Lung (tissue), 12 donors: ENCODE data around the gene INPP4B. TPM values are rescaled to one million over a fixed set of nuclear protein-coding genes. Genes with fewer than 3 reads are reported as not detected.

Experiments
- ATAC-seq: fragments of 200-7000 bp; cut with Tn5 transposase; one replicate; pipeline ENCODE4 v1.9.1; 2020; ENCODE audit warnings: moderate number of reproducible peaks; ENCODE audit not compliant: insufficient read depth, low FRiP score
- DNase-seq, 3 donors: peaks; one replicate each; pipeline ENCODE4 v3.0.0-alpha.2; 2013 to 2017
- H3K27ac ChIP-seq, 2 donors: one replicate each; pipeline ENCODE4 v1.5.1; 2013; ENCODE audit warnings: mild to moderate bottlenecking in 2 of 2, moderate library complexity in 2 of 2, control low read depth in 1 of 2, inconsistent platforms in 1 of 2, low read depth in 1 of 2, low read length in 1 of 2
- H3K27me3 ChIP-seq, 3 donors: one replicate each; pipeline ENCODE4 v1.5.1; 2013; ENCODE audit warnings: low read length in 2 of 3; ENCODE audit not compliant: control insufficient read depth in 3 of 3, insufficient read depth in 3 of 3
- H3K36me3 ChIP-seq, 4 donors: one replicate each; pipeline ENCODE4 v1.5.1; 2013; ENCODE audit warnings: low read length in 4 of 4, mild to moderate bottlenecking in 1 of 4, moderate library complexity in 1 of 4; ENCODE audit not compliant: control insufficient read depth in 4 of 4, insufficient read depth in 4 of 4
- H3K4me1 ChIP-seq, 5 donors: one replicate each; pipeline ENCODE4 v1.5.1; 2013; ENCODE audit warnings: low read length in 5 of 5, mild to moderate bottlenecking in 2 of 5, moderate library complexity in 1 of 5; ENCODE audit not compliant: control insufficient read depth in 5 of 5, insufficient read depth in 5 of 5
- H3K4me3 ChIP-seq: one replicate; pipeline ENCODE4 v1.5.1; 2013; ENCODE audit warnings: mild to moderate bottlenecking, control low read depth, moderate library complexity
- H3K9ac ChIP-seq, 2 donors: one replicate each; pipeline ENCODE4 v1.5.1; 2013; ENCODE audit warnings: low read length in 2 of 2, control low read depth in 1 of 2; ENCODE audit not compliant: insufficient read depth in 1 of 2
- H3K9me3 ChIP-seq, 4 donors: one replicate each; pipeline ENCODE4 v1.5.1; 2013; ENCODE audit warnings: low read length in 3 of 4, mild to moderate bottlenecking in 1 of 4, moderate library complexity in 1 of 4; ENCODE audit not compliant: control insufficient read depth in 4 of 4, insufficient read depth in 3 of 4
- WGBS, 2 donors: extraction: QIAGEN DNeasy Blood & Tissue Kit; methylation state at CpG; one replicate each; pipeline ENCODE4 v1.1.7; 2013; 5-methylcytosine and 5-hydroxymethylcytosine counted together
- polyA plus RNA-seq, 2 donors: library from polyadenylated mRNA; stranded (reverse); fragments of 200-250 nt; gene quantifications; one replicate each; pipeline ENCODE4 v1.2.1, GENCODE V29; 2013
- total RNA-seq, 2 donors: library from RNA; depleted of rRNA in 1 of 2; stranded (reverse); fragments of >200 nt in 1 of 2; gene quantifications; one replicate each; pipeline ENCODE4 v1.2.1, GENCODE V29; 2014 to 2021
- TF ChIP-seq, protein P1 (sequence below): IDR thresholded peaks from 2 replicates; pipeline ENCODE4 v1.5.1; 2012; ENCODE audit warnings: mild to moderate bottlenecking; ENCODE audit errors: control extremely low read depth, extremely low read depth
- donor health status: control.
- donor health status: control.
- donor health status: Bipolar disorder and iron deficiency.
- donor health status: healthy.
- donor health status: DM: yes; HTN: yes; CAD: no.

The INPP4B gene
- total and polyA plus RNA-seq, 4 donors: 2.4 to 32.6 (median 5.6) TPM

GRCh38 chr4:142858965-142859364 is 12.9 kb upstream of the INPP4B start:
- Histone ChIP-seq H3K9me3 (no peaks in the 10 kb centered on the region), H3K4me1 (no peaks in the 10 kb centered on the region), H3K36me3 (no peaks in the 10 kb centered on the region), H3K27me3 (peaks cover 0 to 3% (median 0%) of the 10 kb centered on the region in 3 donors), H3K4me3 (no peak overlapping the region), H3K9ac (no peak overlapping the region), H3K27ac (no peak overlapping the region)
- DNase-seq (no peak), ATAC-seq (no peak)
- TF ChIP-seq, protein P1, sequence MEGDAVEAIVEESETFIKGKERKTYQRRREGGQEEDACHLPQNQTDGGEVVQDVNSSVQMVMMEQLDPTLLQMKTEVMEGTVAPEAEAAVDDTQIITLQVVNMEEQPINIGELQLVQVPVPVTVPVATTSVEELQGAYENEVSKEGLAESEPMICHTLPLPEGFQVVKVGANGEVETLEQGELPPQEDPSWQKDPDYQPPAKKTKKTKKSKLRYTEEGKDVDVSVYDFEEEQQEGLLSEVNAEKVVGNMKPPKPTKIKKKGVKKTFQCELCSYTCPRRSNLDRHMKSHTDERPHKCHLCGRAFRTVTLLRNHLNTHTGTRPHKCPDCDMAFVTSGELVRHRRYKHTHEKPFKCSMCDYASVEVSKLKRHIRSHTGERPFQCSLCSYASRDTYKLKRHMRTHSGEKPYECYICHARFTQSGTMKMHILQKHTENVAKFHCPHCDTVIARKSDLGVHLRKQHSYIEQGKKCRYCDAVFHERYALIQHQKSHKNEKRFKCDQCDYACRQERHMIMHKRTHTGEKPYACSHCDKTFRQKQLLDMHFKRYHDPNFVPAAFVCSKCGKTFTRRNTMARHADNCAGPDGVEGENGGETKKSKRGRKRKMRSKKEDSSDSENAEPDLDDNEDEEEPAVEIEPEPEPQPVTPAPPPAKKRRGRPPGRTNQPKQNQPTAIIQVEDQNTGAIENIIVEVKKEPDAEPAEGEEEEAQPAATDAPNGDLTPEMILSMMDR: no peak

DNA sequence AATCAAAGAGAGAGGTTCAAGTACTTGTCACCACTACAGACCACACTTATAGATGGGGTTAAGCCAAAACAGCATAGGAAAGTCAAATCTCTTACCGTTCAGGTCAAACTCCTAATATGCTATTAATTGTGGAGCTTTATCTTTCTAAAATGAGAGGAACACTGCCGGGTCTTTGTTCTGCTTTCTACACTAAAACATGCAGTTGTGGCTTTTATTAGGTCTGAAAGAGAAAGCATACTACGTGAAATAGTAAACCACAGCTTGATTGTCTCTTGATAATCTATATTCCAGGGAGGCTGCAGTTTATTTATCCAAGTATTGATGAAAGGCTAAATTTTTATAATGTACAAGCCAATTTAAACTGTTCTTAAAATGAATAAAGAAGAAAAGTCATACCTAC is 12.3 kb upstream of the INPP4B start:
- DNase-seq: no peak
- ATAC-seq: no peak
- no peak overlapping the region for H3K4me3 ChIP-seq
- no peak overlapping the region for H3K27ac ChIP-seq
- H3K4me1 ChIP-seq: no peaks in the 10 kb centered on the region
- H3K36me3 ChIP-seq: no peaks in the 10 kb centered on the region
- H3K9me3 ChIP-seq: no peaks in the 10 kb centered on the region
- WGBS, 2 donors: 16 to 40% methylated on average over 3 of the region's 3 CpGs
- no peak overlapping the region for H3K9ac ChIP-seq
- H3K27me3 ChIP-seq: peaks cover 0 to 3% (median 0%) of the 10 kb centered on the region in 3 donors
- TF ChIP-seq, protein P1: no peak

- no peaks in the 10 kb centered on the region for H3K36me3 ChIP-seq
- ATAC-seq (no peak), DNase-seq (no peak)
- no peak overlapping the region for H3K4me3 ChIP-seq
- no peak overlapping the region for H3K9ac ChIP-seq
- 87 to 92% methylated on average over 2 of the region's 2 CpGs for WGBS, 2 donors
- peaks cover 0 to 3% (median 0%) of the 10 kb centered on the region in 3 donors for H3K27me3 ChIP-seq
- H3K27ac ChIP-seq: no peak overlapping the region
- no peaks in the 10 kb centered on the region for H3K4me1 ChIP-seq
- TF ChIP-seq, protein P1: no peak
- H3K9me3 ChIP-seq: no peaks in the 10 kb centered on the region
Measured at GRCh38 chr4:142856576-142856975, 10.5 kb upstream of the INPP4B start.

DNA sequence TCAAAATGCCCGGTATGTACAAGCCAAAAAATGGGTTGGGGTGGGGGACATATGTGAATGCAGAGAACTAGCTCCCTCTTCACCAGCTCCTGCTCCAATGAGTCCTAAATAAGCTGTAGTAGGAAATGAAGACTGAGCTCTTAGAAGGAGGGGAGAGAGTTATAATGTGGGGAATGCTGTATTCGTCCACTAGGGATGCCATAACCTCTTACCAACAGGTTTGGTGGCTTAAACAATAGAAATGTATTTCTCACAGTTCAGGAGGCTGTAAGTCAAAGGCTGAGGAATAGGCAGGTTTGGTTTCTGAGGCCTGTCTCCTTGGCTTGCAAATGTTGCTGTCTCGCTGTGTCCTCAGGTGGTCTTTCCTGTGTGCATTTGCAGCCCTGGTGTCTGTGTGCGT is 4.4 kb upstream of the INPP4B start:
- ATAC-seq (no peak), DNase-seq (peak in 1 of 3 donors; percentile 8)
- no peaks in the 10 kb centered on the region for H3K9me3 ChIP-seq
- H3K36me3 ChIP-seq: no peaks in the 10 kb centered on the region
- H3K4me3 ChIP-seq: no peak overlapping the region
- WGBS, 2 donors: 86 to 90% methylated on average over 4 of the region's 4 CpGs
- H3K27ac ChIP-seq: no peak overlapping the region
- peaks cover 0 to 11% (median 0%) of the 10 kb centered on the region in 5 donors for H3K4me1 ChIP-seq
- TF ChIP-seq, protein P1: no peak
- peaks cover 0 to 13% (median 2%) of the 10 kb centered on the region in 3 donors for H3K27me3 ChIP-seq
- H3K9ac ChIP-seq: no peak overlapping the region
